ENCODE data around the gene ANKRD34B. TPM values are rescaled to one million over a fixed set of nuclear protein-coding genes. Genes with fewer than 3 reads are reported as not detected.
"Not testable (repeated sequence)": the region's sequence is repeated elsewhere in the genome, so short reads cannot be mapped to it uniquely, and the experiment has no call there.

Gene ANKRD34B
- 0.32 TPM for polyA plus RNA-seq (ENCODE audit: insufficient read length)
- long read RNA-seq, donor 1 = 0 reads
- long read RNA-seq, donor 2 = 0 reads
- long read RNA-seq, donor 3 = 0 reads
- long read RNA-seq, donor 4 = 0 reads
- long read RNA-seq, donor 5 = 0 reads
- long read RNA-seq, donor 6 = 0 reads
- long read RNA-seq, donor 7 = 0 reads
- long read RNA-seq, donor 8 = 0 reads

DNA sequence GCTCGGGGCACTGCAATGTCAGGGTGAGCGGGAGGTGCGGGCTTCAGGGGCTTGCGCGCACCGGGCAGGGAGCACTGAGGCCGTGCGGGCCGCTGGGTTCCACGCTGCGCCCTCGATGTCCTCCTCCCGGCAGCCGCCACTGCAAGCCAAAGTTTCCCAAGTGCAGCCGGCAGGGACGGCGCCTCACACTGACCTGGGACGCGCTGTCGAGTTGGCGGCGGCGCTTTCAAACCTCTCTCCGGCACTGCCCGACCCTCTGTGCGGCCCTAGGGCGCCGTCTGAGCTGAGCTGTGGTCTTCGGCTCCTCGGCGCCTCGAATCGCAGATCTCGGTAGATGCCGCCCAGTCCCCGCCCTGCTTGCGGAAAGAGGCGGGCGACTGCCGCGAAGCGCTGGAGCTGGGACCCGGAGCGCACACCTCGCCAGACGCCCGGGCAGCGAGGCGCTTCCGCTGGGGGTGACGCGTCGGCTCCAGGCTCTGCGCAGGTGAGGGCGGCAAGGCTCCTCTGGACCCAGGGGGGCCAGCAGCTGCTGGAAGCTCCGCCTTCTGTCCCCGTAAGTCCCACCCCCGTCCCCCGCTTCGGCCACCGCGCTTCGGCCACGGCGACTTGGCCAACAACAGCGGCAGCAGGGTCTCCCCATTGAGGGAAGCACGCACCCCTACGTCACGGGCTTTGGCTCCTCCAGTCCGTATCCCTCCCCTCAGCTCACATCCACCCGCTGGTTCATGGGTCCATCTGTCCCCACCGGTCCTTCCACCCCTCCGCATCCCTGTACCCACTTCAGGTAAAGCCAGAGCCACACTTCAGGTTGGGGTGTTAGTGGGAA is at the start of gene ANKRD34B:
ANKRD34B (minus strand) TSS at position 320 of the 826 bp plus-strand sequence. CDS start 10,261 bp downstream, outside the sequence.
- DNase-seq = no peak

DNA sequence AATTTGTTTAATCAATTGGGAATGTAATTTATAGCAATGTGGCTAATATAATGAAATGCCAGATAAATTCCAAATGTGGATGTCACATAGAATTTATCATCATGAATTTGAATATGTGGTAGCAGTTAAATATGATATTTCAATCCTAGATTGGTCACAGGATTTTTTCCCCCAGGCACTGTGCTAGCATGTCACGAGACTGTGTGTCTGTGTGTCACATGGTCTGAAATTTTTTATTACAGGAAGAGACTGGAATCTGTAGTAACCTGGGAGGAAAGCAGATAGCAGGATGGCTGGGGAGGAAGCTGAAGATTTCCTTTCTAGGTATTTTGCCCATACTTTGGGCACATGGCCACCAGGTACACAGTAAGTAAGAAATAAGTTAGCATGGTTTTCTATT is 49.0 kb upstream of the ANKRD34B start:
- no peak for DNase-seq

DNA sequence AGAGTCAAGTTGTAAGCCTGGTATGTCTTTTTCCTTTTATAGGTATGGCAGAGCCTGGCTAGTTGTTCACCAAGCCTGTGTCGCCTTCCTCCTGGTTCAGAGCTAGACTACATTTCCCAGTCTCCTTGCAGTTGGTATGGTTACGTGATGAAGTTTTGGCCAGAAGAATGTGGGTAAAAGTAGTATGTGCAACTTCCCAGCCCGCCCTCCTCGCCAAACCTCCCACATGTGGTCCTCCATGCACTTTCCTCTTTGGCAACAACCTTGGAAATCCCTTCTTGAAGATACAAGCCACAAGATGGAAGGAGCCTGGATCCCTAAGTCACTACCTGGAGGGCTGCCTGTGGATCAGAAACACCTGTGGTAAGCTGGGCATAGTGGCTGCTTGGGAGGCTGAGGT is 48.4 kb upstream of the ANKRD34B start:
- DNase-seq = no peak

DNA sequence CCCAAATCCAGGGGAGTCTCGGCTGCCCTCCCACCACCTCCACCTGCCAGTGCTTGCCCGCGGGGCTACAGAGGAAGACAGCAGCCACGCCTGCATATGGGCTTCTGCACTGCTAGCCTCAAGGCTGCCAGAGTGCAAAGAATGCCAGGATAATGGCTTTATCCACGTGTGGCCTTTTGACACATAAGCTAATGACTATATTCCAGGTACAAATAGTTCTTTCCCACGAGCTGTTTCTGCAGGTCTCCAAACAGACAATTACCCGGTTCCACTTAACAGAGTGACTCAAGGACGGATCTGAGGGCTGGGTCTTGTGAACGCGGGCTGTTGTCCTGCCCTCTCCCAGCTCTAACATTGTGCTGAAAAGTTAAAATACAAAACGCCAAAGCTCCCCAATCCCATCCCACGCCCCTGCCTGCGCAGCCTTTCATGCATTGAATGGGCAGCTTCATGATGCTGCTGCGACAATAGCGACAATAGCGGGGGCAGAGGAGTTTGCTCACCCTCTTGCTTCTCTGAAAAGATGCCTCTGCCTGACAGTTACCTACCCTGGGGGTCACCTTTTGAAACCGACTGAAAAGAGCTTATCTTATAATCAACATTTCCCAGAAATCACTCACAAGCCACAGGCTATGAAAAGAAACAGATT is 45.3 kb upstream of the ANKRD34B start:
- no peak for DNase-seq

DNA sequence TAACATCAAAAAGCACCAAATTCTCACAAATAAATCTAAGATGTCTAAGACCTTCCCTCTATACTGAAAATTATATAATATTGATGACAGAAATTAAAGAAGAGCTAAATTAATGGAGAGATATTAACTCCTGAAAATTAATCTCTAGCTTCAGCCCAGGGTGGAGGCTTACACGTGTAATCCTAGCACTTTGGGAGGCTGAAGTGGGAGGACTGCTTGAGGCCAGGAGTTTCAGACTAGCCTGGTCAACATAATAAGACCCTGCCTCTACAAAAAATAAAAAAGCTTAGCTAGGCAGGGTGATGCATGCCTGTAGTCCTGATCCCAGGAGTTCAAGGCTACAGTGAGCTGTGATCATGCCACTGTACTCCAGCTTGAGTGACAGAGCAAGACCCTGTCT is 39.6 kb upstream of the ANKRD34B start:
- DNase-seq = no peak

DNA sequence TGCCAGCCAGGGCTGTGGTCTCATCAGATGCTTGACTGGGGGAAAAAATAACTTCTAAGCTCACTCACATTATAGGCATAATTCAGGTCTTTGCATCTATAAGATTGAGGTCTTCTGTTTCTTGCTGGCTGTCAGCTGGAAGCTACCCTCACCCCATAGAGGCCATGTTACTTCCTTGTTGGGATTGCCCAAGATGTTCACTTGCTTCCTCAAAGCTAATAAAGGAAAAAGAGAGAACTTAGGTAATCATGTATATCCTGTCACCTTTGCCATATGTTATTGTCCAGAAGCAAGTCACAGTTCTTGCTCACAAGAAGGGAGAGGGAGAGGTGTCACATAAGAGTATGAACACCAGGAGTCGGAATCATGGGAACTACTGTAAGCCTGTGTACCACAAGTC is 38.7 kb upstream of the ANKRD34B start:
- no peak for DNase-seq

DNA sequence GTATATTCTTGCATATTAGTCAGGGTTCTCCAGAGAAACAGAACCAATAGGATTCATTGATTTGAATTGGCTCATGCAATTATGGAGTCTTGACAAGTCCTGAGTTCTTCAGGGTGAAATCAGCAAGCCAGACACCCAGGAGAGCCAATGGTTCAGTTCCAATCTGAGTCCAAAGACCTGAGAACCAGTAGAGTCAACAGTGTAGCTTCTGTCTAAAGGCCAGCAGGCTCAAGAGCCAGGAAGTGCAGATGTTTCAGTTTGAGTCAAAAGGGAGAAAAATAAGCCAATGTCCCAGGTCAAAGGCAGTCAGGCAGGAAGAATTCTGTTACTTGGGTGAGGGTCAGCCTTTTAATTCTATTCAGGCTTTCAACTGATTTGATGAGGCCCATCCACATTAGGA is 37.8 kb upstream of the ANKRD34B start:
- no peak for DNase-seq

DNA sequence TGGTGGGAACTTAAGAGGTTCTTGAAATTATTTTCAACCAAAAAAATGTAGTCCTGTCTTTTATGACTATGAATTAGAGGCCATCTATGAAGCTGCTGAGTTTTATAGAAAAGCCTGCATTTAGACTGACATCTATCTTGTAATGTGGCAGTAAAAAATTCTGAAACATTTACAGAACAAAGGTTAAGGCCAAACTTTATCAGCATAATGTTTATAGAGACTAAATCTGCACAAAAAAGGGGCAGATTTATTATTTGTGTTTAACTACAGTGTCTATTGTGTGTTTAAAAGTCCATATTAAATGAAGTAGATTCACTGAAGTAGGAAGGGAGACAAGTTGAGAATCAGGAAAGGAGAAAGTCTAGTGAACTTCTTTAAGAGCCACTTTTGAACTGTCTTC is 37.3 kb upstream of the ANKRD34B start:
- no peak for DNase-seq

DNA sequence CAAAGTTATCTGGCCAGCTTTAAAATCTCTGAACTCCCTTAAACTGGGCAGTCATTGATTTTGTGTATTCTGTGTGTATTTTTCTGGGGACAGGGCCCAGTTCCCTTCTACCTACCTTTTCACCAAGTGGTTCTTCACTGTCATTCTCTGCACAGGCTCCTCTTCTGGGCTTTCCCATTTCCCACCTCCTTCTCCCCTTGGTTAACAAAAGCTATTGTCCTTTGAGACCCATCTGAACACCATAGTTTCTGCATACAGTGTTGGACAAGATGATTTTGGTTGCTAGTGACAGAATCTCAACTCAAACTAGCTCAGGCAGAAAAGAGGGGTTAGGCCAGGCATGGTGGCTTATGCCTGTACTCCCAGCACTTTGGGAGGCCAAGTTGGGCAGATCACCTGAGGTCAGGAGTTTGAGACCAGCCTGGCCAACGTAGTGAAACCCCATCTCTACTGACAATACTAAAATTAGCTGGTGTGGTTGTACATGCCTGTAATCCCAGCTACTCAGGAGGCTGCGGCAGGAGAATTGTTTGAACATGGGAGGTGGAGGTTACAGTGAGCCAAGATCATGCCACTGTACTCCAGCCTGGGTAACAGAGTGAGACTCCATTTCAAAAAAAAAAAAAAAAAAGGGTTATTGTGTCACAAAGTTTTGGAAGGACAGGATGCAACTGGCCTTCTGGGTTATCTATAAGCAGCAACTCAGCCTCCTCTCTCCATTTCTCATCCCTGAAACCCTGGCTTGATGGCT is 31.0 kb upstream of the ANKRD34B start:
- DNase-seq = no peak

DNA sequence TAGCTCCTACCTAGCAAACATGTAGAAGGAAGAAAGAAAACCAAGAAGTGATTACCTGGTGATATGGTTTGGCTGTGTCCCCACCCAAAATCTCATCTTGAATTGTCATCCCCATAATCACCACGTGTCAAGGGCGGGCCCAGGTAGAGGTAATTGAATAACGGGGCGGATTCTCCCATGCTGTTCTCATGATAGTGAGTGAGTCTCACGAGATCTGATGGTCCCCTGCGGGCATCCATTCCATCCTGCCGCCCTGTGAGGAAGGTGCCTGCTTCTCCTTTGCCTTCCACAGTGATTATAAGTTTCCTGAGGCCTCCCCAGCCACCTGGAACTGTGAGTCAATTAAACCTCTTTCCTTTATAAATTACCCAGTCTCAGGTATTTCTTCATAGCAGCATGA is 27.4 kb upstream of the ANKRD34B start:
- DNase-seq = no peak

DNA sequence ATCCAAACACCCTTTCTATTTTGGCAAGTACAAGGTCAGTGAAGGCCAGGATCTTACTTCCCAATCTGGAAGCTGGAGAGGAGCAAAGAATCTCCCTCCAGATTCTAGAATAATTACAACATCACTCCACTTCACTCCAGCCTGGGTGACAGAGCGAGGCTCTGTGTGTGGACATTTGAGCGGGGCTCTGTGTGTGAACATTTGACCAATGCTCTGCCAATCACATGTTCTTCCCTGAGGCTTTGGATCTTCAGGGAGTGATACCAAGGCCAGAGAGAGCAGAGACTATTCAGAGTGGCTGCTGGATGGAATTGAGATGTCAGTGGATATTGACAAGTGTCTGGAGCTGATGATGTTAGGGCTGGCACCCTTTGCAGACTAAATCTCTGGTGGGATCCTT is 24.7 kb upstream of the ANKRD34B start:
- no peak for DNase-seq

DNA sequence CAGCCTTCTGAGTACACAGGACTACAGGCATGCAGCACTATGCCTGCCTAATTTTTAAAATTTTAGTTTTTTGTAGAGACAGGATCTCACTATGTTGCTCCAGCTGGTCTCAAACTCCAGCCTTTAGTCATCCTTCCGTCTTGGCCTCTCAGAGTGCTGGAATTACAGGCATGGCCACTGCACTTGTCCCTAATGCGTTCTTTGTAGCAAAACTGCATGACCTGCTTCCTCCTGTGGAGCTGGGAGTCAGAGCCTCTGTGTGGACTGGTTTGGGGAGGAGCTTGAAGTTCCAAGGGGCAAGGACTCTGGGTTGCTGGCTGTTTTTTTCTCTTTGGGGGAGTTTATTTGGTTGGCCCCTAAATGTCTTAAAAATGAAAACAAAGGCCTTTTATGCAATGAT is 22.7 kb upstream of the ANKRD34B start:
- no peak for DNase-seq

DNA sequence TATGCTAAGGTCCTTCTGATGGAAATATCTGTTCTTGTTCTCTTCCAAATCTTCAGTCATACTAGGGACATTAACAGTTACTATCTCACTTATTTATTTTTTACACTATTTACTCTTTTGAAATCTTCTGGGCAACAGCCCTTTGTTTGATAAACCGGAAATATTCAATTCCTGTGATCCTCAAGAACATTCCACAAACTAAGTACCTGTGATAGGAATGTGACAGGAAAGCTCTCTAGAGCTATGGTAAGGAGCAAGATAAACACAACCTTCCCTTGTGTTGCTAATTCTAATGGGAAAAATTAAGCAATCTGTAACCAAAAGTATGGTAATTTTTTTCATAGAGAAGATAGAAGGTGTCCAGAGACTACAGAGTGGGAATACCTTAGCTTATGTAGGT is 22.0 kb upstream of the ANKRD34B start:
- DNase-seq = no peak

DNA sequence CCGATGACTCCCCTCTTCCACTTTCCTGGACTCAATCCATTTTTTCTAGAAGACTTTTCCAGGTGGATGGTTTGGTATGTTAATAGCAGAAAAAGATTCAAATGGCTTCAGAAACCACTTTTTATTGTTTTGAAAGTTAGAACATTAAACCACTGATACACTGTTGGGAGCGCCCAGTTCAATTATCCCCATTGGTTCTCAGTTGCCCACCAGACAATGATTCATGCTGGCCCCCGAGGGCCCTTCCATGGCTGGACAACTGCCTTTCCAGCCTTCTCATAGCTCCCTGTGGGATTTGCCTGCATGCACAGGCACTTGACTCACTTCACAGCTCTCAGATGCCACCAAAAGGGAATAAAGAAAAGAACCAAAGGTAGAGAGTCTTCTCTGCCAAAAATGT is 21.3 kb upstream of the ANKRD34B start:
- DNase-seq = no peak

DNA sequence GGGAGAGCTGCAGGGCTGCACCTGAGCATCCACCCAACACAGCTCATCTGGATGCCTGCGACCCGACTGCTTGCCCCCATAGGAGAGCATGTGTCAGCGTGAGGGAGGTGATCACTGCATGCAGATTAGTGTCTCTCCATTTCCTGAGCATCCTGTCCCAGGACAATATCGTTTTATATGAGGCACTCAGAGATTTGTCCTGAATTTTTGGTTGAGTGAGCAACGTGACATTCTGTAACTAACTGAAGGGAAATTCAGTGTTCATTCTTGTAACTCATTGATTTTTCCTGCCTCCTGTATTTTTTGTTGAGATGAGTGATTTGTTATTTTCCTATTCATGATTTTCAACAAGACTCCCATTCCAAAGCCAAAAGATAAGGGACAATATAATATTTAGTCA is 20.7 kb upstream of the ANKRD34B start:
- no peak for DNase-seq

DNA sequence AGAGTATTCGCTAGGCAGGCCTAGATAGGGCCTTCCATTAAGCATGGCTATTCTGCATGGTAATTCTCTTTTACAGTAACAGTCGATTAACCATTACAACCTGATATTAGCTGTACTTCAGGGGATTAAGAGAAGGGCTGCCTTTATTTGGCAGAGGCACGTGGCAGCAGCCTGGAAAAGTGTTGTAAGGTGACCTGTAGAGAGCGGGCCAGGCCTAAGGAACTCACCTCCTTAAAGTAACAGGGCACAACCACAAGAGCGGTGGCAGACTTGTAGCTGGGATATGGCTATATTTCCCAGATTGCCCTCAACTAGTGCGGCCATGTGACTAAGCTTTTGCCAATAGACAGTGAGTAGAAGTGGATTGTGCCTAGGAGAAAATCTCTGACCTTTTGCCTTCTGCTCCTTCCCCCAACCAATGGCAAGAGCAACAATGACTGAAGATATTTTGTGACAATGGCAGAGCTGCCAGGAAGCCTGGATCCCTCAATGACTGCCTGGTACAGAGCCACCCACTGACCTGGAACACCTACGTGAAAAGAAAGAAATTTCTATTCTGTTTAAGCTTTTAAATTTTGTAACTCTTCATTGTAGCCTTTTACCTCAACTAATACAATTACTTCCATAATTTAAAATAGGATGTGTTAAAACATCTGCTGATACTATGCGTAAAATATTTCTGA is 18.9 kb upstream of the ANKRD34B start:
- DNase-seq = no peak

DNA sequence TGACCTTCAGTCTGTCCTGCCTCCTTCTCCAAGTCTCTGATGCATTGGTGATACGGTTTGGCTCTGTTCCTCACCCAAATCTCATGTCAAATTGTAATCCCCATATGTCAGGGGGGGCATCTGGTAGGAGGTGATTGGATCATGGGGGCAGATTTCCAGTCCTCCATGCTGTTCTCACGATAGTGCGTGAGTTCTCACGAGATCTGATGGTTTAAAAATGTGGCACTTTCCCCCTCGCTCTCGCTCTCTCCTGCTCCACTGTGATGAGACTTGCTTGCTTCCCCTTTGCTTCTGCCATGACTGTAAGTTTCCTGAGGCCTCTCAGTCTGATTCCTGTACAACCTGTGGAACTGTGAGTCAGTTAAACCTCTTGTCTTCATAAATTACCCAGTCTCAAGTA is 14.7 kb upstream of the ANKRD34B start:
- DNase-seq = no peak

DNA sequence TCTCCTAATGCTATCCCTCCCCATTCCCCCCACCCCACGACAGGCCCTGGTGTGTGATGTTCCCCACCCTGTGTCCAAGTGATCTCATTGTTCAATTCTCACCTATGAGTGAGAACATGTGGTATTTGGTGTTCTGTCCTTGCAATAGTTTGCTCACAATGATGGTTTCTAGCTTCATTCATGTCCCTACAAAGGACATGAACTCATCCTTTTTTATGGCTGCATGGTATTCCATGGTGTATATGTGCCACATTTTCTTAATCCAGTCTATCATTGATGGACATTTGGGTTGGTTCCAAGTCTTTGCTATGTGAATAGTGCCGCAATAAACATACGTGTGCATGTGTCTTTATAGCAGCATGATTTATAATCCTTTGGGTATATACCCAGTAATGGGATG is 10.2 kb upstream of the ANKRD34B start:
- DNase-seq = not testable (repeated sequence)

DNA sequence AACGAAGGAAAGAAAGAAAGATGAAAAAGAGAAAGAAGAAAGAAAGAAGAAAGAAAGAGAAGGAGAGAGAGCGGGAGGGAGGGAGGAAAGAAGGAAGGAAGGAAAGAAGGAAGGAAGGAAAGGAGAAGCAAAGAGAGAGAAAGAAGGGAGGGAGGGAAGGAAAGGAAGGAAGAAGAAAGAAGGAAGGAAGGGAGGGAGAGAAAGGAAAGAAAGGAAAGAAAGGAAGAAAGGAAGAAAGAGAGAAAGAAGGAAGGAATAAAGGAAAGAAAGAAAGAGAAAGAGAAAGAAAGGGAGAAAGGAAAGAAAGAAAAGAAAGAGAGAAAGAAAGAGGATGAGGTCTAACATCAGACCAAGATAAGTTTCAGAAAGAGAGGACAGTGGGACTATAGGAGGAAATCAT is 9.0 kb upstream of the ANKRD34B start:
- no peak for DNase-seq

DNA sequence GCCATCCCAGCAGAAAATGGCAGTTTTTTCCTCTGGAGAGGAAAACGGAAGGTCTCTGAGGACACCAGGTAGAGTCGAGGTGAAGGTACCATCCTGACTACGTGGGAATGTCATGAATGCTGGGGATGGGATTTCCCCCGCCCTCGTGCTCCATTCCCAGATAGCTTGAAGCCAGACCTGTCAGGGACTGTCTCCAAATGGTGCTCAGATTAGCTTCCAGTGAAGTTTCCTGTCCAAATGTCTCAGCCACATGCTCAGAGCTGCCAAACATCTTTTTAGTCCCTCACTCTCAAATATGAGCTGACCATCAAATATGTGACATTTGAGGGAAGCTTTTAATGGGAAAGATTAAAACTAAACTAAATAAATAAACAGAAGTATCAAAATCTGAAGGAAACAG is 7.6 kb upstream of the ANKRD34B start:
- no peak for DNase-seq

DNA sequence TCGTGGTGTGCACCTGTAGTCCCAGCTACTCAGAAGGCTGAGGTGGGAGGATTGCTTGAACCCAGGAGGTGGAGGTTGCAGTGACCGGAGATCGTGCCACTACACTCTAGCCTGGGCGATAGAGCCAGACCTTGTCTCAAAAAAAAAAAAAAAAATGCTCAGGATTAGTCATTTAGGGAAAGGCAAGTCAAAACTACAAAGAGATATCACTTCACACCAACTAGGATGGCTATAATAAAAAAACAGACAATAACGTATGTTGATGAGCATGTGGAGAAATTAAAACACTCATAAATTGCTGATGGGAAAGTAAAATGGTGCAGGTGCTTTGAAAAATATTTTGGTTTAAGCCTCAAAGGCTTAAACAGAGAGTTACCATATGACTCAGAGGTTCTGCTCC is 6.3 kb upstream of the ANKRD34B start:
- DNase-seq = no peak

DNA sequence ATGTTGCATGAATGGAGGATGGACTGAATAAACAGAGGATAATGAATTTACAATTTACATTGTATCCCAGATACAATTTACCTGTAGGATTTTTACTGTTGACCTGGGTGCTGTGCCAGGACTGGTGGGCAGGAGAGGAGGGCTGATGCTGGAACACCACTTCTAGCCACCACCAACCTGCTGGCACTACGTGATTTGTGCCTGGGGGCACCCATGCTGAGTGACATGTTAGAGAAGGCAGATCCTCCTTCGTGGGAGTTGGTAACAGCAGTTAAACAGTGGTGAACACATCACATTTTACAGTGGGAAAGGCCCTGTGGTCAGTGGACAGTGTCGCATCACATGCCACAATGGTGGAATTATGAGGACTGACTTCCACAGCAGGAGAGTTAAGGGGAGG is 3.0 kb upstream of the ANKRD34B start:
- no peak for DNase-seq
